Measurements from ENCODE around the gene SNX5. TPM values are rescaled to one million over a fixed set of nuclear protein-coding genes. Genes with fewer than 3 reads are reported as not detected.
A peak's percentile ranks its signal among the peaks of the same experiment; 100 is the strongest.

SNX5 gene
- total and polyA plus RNA-seq, 2 of the 13 experiments (the other 11 are each of a cell fraction or from before 2014, with no cell fraction given): 664 to 1,040 TPM

DNA sequence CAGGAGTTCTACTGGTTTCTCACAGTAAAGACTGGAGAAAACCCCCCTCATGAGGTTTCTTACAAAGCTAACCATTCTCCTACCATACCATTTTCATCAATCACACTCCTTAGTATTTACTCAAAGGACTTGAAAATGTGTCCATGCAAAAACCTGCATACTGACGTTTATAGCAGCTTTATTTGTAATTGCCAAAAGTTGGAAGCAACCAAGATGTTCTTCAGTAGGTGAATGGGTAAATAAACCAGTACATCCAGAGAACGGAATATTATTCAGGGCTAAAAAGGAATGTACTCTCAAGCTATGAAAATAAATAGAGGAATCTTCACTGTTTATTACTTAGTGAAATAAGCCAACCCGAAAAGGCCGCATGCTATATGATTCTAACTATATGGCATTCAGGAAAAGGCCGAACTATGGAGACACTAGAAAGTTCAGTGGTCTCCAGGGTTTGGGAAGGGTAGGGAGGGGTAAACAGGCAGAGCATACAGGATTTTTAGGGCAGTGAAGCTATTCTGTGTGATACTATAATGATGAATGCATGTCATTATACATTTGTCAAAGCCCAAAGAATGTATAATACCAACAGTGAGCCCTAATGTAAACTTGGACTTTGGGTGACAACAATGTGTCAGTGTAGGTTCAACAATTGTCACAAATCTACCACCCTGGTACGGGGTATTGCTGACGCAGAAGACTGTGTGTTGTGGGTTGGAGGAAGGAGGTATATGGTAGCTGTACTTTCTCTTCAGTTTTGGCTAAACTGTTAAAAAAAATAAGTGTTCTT, 50.6 kb downstream of the SNX5 start (continued):
- TF ChIP-seq POLR2A (IDR thresholded peaks at IDR 0.05; ENCODE audit: insufficient read depth in 1 of 2, low read depth in 2 of 2, low read length in 2 of 2): no peak
- peak; percentile 83 for TF ChIP-seq HNF4G (IDR thresholded peaks at IDR 0.05; ENCODE audit: borderline replicate concordance, low read depth, low read length)
- TF ChIP-seq HNF4G (CRISPR knock-in tag; IDR thresholded peaks at IDR 0.05; ENCODE audit: borderline replicate concordance, low read depth): no peak
- TF ChIP-seq GRHL1 (CRISPR knock-in tag; conservative IDR thresholded peaks at IDR 0.05): no peak
- no peak for TF ChIP-seq PTBP1 (IDR thresholded peaks at IDR 0.05; ENCODE audit: low read depth, low read length, poor library complexity, severe bottlenecking)
- TF ChIP-seq ZSCAN9 (CRISPR knock-in tag; IDR thresholded peaks at IDR 0.05; ENCODE audit: borderline replicate concordance): no peak
- TF ChIP-seq, protein P1, sequence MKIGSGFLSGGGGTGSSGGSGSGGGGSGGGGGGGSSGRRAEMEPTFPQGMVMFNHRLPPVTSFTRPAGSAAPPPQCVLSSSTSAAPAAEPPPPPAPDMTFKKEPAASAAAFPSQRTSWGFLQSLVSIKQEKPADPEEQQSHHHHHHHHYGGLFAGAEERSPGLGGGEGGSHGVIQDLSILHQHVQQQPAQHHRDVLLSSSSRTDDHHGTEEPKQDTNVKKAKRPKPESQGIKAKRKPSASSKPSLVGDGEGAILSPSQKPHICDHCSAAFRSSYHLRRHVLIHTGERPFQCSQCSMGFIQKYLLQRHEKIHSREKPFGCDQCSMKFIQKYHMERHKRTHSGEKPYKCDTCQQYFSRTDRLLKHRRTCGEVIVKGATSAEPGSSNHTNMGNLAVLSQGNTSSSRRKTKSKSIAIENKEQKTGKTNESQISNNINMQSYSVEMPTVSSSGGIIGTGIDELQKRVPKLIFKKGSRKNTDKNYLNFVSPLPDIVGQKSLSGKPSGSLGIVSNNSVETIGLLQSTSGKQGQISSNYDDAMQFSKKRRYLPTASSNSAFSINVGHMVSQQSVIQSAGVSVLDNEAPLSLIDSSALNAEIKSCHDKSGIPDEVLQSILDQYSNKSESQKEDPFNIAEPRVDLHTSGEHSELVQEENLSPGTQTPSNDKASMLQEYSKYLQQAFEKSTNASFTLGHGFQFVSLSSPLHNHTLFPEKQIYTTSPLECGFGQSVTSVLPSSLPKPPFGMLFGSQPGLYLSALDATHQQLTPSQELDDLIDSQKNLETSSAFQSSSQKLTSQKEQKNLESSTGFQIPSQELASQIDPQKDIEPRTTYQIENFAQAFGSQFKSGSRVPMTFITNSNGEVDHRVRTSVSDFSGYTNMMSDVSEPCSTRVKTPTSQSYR (CRISPR knock-in tag; IDR thresholded peaks at IDR 0.05; ENCODE audit: borderline replicate concordance): no peak
- no peak for TF ChIP-seq ZNF34 (CRISPR knock-in tag; IDR thresholded peaks at IDR 0.05; ENCODE audit: borderline replicate concordance)
- TF ChIP-seq TBX2 (CRISPR knock-in tag; IDR thresholded peaks at IDR 0.05; ENCODE audit: borderline replicate concordance): peak; percentile 57; the same call in 1 of the 2 replicates
- TF ChIP-seq ZFP36L2 (CRISPR knock-in tag; IDR thresholded peaks at IDR 0.05): no peak
- no peak; the same call in 1 of the 2 replicates for TF ChIP-seq ZNF644 (CRISPR knock-in tag; IDR thresholded peaks at IDR 0.05; ENCODE audit: low read depth)
- no peak for TF ChIP-seq ZNF687 (CRISPR knock-in tag; IDR thresholded peaks at IDR 0.05)
- TF ChIP-seq ZHX2 (IDR thresholded peaks at IDR 0.05; ENCODE audit: low read depth): no peak
- TF ChIP-seq ZHX2 (CRISPR knock-in tag; IDR thresholded peaks at IDR 0.05; ENCODE audit: borderline replicate concordance): no peak
